BJ (cell line): ENCODE data around the gene CD226. TPM values are rescaled to one million over a fixed set of nuclear protein-coding genes. Genes with fewer than 3 reads are reported as not detected.
"Not testable (repeated sequence)": the region's sequence is repeated elsewhere in the genome, so short reads cannot be mapped to it uniquely, and the experiment has no call there.

Experiments
- CTCF ChIA-PET: fragments of 350-600 bp; formaldehyde crosslinking; extraction: SDS; loops from one replicate; lab custom pipeline; 2021; ENCODE audit warnings: antibody characterized with exemption, inconsistent platforms; lab: Yijun Ruan, JAX
- POLR2A ChIA-PET: fragments of 300-600 bp; sonication (Branson Sonifier 250); formaldehyde crosslinking; extraction: SDS; loops from one replicate; lab custom pipeline; 2021; ENCODE audit warnings: antibody characterized with exemption; lab: Charles Lee
- DNase-seq: peaks from one replicate; pipeline ENCODE4 v3.0.0-alpha.2; 2011; ENCODE audit warnings: low read depth
- H3K27me3 ChIP-seq: 2 replicates; pipeline ENCODE4 v1.6.0; 2011; ENCODE audit warnings: low read length; ENCODE audit not compliant: control insufficient read depth, insufficient read depth
- H3K36me3 ChIP-seq: 2 replicates; pipeline ENCODE4 v1.5.1; 2011; ENCODE audit warnings: low read length; ENCODE audit not compliant: control insufficient read depth, insufficient read depth
- H3K4me3 ChIP-seq: 2 replicates; pipeline ENCODE4 v1.5.1; 2011; ENCODE audit warnings: low read depth, mild to moderate bottlenecking, control low read depth, low read length
- CTCF ChIP-seq: IDR thresholded peaks from 2 replicates; pipeline ENCODE4 v1.5.1; 2011; ENCODE audit warnings: low read depth, mild to moderate bottlenecking, control low read depth, inconsistent platforms, low read length, moderate library complexity; ENCODE audit not compliant: insufficient read depth
- polyA plus RNA-seq: library from polyadenylated mRNA; depleted of rRNA; stranded (reverse); fragments of >200 nt; gene quantifications from 2 replicates; pipeline ENCODE4 v1.2.3, GENCODE V29; 2011

CD226 gene
- polyA plus RNA-seq, 1 experiment, result 0.13 TPM

GRCh38 chr18:69945220-69946114 lies 2.2 kb downstream of the CD226 start:
- Histone ChIP-seq H3K36me3 (no peaks in the 10 kb centered on the region), H3K27me3 (no peaks in the 10 kb centered on the region), H3K4me3 (no peak overlapping the region)
- DNase-seq, result no peak
- POLR2A ChIA-PET, result no interaction called here
- TF ChIP-seq CTCF, result no peak
- CTCF ChIA-PET, result interaction anchor here (0.8 kb wide), 1 partner anchor 43 kb away, joined by 3 read pairs; no protein-coding TSS in a partner anchor

- no peaks in the 10 kb centered on the region for H3K36me3 ChIP-seq
- CTCF ChIA-PET, result no interaction called here
- no peak overlapping the region for H3K4me3 ChIP-seq
- POLR2A ChIA-PET, result no interaction called here
- DNase-seq, result no peak
- TF ChIP-seq CTCF, result no peak
- no peaks in the 10 kb centered on the region for H3K27me3 ChIP-seq
These were observed 3.2 kb downstream of the CD226 start for GRCh38 chr18:69944436-69944835.

- no peaks in the 10 kb centered on the region for H3K27me3 ChIP-seq
- no peak for TF ChIP-seq CTCF
- ChIA-PET POLR2A (no interaction called here), CTCF (no interaction called here)
- no peak overlapping the region for H3K4me3 ChIP-seq
- H3K36me3 ChIP-seq, result no peaks in the 10 kb centered on the region
- DNase-seq, result no peak
These were observed 4.7 kb downstream of the CD226 start for GRCh38 chr18:69943021-69943420.

GRCh38 chr18:69941183-69941582 lies 6.5 kb downstream of the CD226 start:
- no peak for DNase-seq

GRCh38 chr18:69939812-69940211 lies 7.9 kb downstream of the CD226 start:
- CTCF ChIA-PET, result interaction anchor here (0.6 kb wide), 1 partner anchor 97 kb away, joined by 3 read pairs; no protein-coding TSS in a partner anchor
- H3K36me3 ChIP-seq, DNase-seq, POLR2A ChIA-PET, H3K4me3 ChIP-seq, H3K27me3 ChIP-seq: not testable (repeated sequence)

More at GRCh38 chr18:69941183-69941582, 6.5 kb downstream of the CD226 start:
- CTCF ChIA-PET, result no interaction called here
- Histone ChIP-seq H3K36me3 (no peaks in the 10 kb centered on the region), H3K4me3 (no peak overlapping the region), H3K27me3 (no peaks in the 10 kb centered on the region)
- POLR2A ChIA-PET, result no interaction called here
- TF ChIP-seq CTCF, result no peak
